Uterus (tissue), 2 donors: ENCODE data around the gene TM4SF1.

Source experiments
- POLR2A ChIP-seq, 2 donors: fragments of 450-650 bp; IDR thresholded peaks; one replicate each; pipeline ENCODE4 v1.6.1; 2016; ENCODE audit warnings: antibody characterized with exemption in 2 of 2, mild to moderate bottlenecking in 1 of 2, moderate library complexity in 1 of 2
- TF ChIP-seq, protein P1 (sequence below), 4 experiments: fragments of 200-600 bp in 2 of 4; fragments of 450-650 bp in 2 of 4; sonication (generic) in 2 of 4; IDR thresholded peaks; one replicate each; pipeline ENCODE4 v1.5.1; 2016 to 2019; ENCODE audit warnings: antibody characterized with exemption in 4 of 4, mild to moderate bottlenecking in 2 of 4, moderate library complexity in 1 of 4

DNA sequence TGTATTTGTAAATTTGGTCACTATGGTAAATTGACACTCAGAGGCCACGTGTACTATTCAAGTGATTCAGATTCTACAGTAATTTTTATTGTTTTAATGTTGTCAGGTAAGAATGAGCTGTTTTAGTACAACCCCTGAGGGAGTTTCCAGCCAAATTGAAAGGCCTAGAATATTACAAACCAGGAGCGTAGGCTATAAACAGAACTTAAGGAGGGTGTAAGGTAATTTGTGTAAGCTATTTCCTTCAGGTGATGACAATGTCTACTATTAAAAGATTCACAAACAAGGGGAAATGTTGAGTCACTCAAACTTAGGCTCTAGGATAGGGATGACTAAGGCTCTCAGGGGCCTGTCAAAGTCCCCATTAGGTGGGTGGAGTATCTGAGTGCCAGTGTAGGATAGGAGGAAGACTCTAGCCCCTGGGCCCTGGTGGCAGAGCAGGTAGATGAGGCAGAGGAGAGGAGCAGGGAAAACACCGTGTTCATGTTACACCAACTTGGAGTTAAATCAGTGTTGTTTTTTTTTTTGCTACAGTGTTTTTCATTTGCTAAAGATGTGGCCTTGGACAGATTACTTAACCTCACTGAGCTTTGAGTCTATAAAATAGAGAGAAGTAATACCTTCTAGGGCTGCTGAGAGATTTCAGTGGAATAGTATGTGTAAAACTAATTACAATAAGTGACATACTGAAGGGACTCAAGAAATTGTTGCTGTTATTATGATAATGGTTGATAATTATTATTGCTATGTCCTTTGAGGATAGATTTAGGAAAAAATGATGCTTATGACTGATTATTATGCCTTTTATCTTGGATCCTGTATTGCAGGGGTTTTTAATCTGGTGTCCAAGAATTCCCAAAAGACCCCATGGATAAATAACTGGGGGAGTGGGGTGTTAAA lies 10.3 kb downstream of the TM4SF1 start:
- TF ChIP-seq, protein P1, sequence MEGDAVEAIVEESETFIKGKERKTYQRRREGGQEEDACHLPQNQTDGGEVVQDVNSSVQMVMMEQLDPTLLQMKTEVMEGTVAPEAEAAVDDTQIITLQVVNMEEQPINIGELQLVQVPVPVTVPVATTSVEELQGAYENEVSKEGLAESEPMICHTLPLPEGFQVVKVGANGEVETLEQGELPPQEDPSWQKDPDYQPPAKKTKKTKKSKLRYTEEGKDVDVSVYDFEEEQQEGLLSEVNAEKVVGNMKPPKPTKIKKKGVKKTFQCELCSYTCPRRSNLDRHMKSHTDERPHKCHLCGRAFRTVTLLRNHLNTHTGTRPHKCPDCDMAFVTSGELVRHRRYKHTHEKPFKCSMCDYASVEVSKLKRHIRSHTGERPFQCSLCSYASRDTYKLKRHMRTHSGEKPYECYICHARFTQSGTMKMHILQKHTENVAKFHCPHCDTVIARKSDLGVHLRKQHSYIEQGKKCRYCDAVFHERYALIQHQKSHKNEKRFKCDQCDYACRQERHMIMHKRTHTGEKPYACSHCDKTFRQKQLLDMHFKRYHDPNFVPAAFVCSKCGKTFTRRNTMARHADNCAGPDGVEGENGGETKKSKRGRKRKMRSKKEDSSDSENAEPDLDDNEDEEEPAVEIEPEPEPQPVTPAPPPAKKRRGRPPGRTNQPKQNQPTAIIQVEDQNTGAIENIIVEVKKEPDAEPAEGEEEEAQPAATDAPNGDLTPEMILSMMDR (IDR thresholded peaks at IDR 0.05): no peak
- TF ChIP-seq POLR2A (IDR thresholded peaks at IDR 0.05): no peak
